Transverse colon (tissue), 4 donors: Measurements from ENCODE around the gene LIPE.

ENCODE experiments used
- CTCF ChIP-seq, 5 experiments: fragments of 200-600 bp in 3 of 5; fragments of 450-650 bp in 2 of 5; sonication (generic) in 3 of 5; IDR thresholded peaks; 1 replicate in 2 of 5; 2 replicates in 3 of 5; pipeline ENCODE4 v1.5.1; 2016 to 2017; ENCODE audit warnings: antibody characterized with exemption in 5 of 5, inconsistent platforms in 3 of 5, mild to moderate bottlenecking in 2 of 5, moderate library complexity in 1 of 5
- EP300 ChIP-seq: sonication (generic); formaldehyde crosslinking; IDR thresholded peaks from one replicate; pipeline ENCODE4 v1.6.1; 2017; ENCODE audit warnings: antibody characterized with exemption, low read depth
- POLR2A ChIP-seq: fragments of 450-650 bp; IDR thresholded peaks from one replicate; pipeline ENCODE4 v1.6.1; 2016; ENCODE audit warnings: antibody characterized with exemption, mild to moderate bottlenecking, moderate library complexity
- POLR2AphosphoS5 ChIP-seq, 3 donors: sonication (generic); formaldehyde crosslinking; IDR thresholded peaks; one replicate each; pipeline ENCODE4 v1.6.1; 2016; ENCODE audit warnings: antibody characterized with exemption in 3 of 3

GRCh38 chr19:42388851-42389489 lies 38.2 kb downstream of the LIPE start:
- TF ChIP-seq POLR2A: no peak
- no peak for TF ChIP-seq CTCF (IDR thresholded peaks at IDR 0.05)
- TF ChIP-seq EP300: no peak
- TF ChIP-seq POLR2AphosphoS5 (IDR thresholded peaks at IDR 0.05): no peak
